ENCODE measurements around the gene MTFR2. TPM values are rescaled to one million over a fixed set of nuclear protein-coding genes. Genes with fewer than 3 reads are reported as not detected.

The MTFR2 gene
- polyA plus RNA-seq, 1 of the 3 experiments (the other 2 are of a cell fraction), result 7.4 TPM

DNA sequence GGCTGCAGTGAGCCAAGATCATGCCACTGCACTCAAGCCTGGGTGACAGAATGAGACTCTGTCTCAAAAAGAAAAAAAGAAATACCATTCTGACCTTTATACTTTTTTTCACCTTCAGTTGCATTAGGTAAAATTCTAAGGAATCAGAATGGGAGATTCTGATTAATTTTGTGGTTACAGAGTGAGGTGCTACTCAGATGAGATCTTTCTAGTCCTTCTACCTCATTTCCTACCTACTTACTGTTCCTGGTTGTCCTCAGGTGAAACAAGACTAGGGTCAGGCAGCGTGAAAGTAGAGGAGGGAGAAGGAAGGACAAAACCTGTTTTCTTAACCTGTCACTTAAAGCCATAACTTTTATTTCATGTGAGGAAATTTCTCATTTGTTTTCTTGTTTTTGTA is 63.7 kb downstream of the MTFR2 start:
- Histone ChIP-seq H3K4me3 (ENCODE audit: low read depth in 2 of 2, low read length in 1 of 2) (no peak overlapping the region), H4K20me1 (ENCODE audit: insufficient read depth) (no peaks in the 10 kb centered on the region), H3K9ac (no peak overlapping the region), H3K9me2 (no peaks in the 10 kb centered on the region), H3K79me2 (ENCODE audit: insufficient read depth) (no peaks in the 10 kb centered on the region), H3F3A (replicated peaks; ENCODE audit: insufficient read depth) (no peaks in the 10 kb centered on the region), H3K36me3 (replicated peaks in 1 of 2; ENCODE audit: control insufficient read depth in 1 of 2, insufficient read depth in 2 of 2, low read length in 1 of 2) (peaks cover 2 to 5% of the 10 kb centered on the region in 2 experiments), H3K9me3 (no peaks in the 10 kb centered on the region), H3K4me2 (no peak overlapping the region), H3K4me1 (ENCODE audit: control insufficient read depth in 1 of 2, insufficient read depth in 2 of 2, low read depth in 1 of 2, low read length in 1 of 2) (peaks cover 0 to 2% of the 10 kb centered on the region in 2 experiments; a peak in 2 of 4 replicates), H3K27me3 (ENCODE audit: insufficient read depth) (no peaks in the 10 kb centered on the region), H3K27ac (ENCODE audit: low read depth in 2 of 2, low read length in 1 of 2) (no peak overlapping the region), H2AFZ (ENCODE audit: low read depth) (no peak overlapping the region)
- POLR2A ChIA-PET, result no interaction called here
- CTCF ChIA-PET, result no interaction called here
- DNase-seq, result no peak
- no peak for TF ChIP-seq POLR2AphosphoS5 (IDR thresholded peaks at IDR 0.05; ENCODE audit: low read depth, low read length)
- no peak for TF ChIP-seq RXRA (IDR thresholded peaks at IDR 0.05; ENCODE audit: borderline replicate concordance, low read depth)
- TF ChIP-seq GATA2 (CRISPR knock-in tag; IDR thresholded peaks at IDR 0.05), result no peak
- TF ChIP-seq NFIC (IDR thresholded peaks at IDR 0.05; ENCODE audit: borderline replicate concordance), result no peak
- no peak for TF ChIP-seq TEAD4 (IDR thresholded peaks at IDR 0.05; ENCODE audit: borderline replicate concordance, insufficient read depth)
- TF ChIP-seq, protein P1, sequence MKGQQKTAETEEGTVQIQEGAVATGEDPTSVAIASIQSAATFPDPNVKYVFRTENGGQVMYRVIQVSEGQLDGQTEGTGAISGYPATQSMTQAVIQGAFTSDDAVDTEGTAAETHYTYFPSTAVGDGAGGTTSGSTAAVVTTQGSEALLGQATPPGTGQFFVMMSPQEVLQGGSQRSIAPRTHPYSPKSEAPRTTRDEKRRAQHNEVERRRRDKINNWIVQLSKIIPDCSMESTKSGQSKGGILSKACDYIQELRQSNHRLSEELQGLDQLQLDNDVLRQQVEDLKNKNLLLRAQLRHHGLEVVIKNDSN (IDR thresholded peaks at IDR 0.05; ENCODE audit: borderline replicate concordance, low read depth), result no peak
- no peak for TF ChIP-seq NRF1 (IDR thresholded peaks at IDR 0.05; ENCODE audit: low read depth, low read length)
- no peak for TF ChIP-seq RAD21 (IDR thresholded peaks at IDR 0.05; ENCODE audit: low read length)
- TF ChIP-seq CHD2 (IDR thresholded peaks at IDR 0.05; ENCODE audit: low read length, partially characterized antibody), result no peak
- TF ChIP-seq, protein P2, sequence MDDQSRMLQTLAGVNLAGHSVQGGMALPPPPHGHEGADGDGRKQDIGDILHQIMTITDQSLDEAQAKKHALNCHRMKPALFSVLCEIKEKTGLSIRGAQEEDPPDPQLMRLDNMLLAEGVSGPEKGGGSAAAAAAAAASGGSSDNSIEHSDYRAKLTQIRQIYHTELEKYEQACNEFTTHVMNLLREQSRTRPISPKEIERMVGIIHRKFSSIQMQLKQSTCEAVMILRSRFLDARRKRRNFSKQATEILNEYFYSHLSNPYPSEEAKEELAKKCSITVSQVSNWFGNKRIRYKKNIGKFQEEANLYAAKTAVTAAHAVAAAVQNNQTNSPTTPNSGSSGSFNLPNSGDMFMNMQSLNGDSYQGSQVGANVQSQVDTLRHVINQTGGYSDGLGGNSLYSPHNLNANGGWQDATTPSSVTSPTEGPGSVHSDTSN (IDR thresholded peaks at IDR 0.05), result no peak
- TF ChIP-seq MXI1 (IDR thresholded peaks at IDR 0.05; ENCODE audit: low read depth, low read length), result no peak
- TF ChIP-seq, protein P3, sequence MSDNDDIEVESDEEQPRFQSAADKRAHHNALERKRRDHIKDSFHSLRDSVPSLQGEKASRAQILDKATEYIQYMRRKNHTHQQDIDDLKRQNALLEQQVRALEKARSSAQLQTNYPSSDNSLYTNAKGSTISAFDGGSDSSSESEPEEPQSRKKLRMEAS (IDR thresholded peaks at IDR 0.05; ENCODE audit: low read depth), result no peak
- TF ChIP-seq FOSL2 (IDR thresholded peaks at IDR 0.05; ENCODE audit: borderline replicate concordance, low read depth), result no peak
- TF ChIP-seq SIN3A (IDR thresholded peaks at IDR 0.05; ENCODE audit: borderline replicate concordance, low read depth, low read length), result no peak
- TF ChIP-seq ELF1 (IDR thresholded peaks at IDR 0.05), result no peak
- TF ChIP-seq TCF12 (IDR thresholded peaks at IDR 0.05), result no peak
- TF ChIP-seq, protein P4, sequence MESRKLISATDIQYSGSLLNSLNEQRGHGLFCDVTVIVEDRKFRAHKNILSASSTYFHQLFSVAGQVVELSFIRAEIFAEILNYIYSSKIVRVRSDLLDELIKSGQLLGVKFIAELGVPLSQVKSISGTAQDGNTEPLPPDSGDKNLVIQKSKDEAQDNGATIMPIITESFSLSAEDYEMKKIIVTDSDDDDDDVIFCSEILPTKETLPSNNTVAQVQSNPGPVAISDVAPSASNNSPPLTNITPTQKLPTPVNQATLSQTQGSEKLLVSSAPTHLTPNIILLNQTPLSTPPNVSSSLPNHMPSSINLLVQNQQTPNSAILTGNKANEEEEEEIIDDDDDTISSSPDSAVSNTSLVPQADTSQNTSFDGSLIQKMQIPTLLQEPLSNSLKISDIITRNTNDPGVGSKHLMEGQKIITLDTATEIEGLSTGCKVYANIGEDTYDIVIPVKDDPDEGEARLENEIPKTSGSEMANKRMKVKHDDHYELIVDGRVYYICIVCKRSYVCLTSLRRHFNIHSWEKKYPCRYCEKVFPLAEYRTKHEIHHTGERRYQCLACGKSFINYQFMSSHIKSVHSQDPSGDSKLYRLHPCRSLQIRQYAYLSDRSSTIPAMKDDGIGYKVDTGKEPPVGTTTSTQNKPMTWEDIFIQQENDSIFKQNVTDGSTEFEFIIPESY (IDR thresholded peaks at IDR 0.05; ENCODE audit: borderline replicate concordance, low read depth), result no peak
- TF ChIP-seq JUND (IDR thresholded peaks at IDR 0.05), result no peak
- TF ChIP-seq RFX5 (IDR thresholded peaks at IDR 0.05; ENCODE audit: low read length), result no peak
- no peak for TF ChIP-seq FOXJ3 (CRISPR knock-in tag; IDR thresholded peaks at IDR 0.05)
- WGBS (ENCODE audit: low lambda C conversion rate), result 100% methylated on average over 1 of the region's 1 CpG
